GM12873 (cell line): Measurements from ENCODE around the gene SLC25A21.
A peak's percentile ranks its signal among the peaks of the same experiment; 100 is the strongest.

Experiments
- TF ChIP-seq, protein P1 (sequence below): IDR thresholded peaks from 2 replicates; pipeline ENCODE4 v1.5.1; 2012; ENCODE audit warnings: low read depth, mild to moderate bottlenecking, moderate library complexity, low read length, control low read depth; ENCODE audit not compliant: insufficient read depth; ENCODE audit errors: missing control alignments

The SLC25A21 gene

GRCh38 chr14:36653962-36654793, 518.2 kb downstream of the SLC25A21 start:
- TF ChIP-seq, protein P1, sequence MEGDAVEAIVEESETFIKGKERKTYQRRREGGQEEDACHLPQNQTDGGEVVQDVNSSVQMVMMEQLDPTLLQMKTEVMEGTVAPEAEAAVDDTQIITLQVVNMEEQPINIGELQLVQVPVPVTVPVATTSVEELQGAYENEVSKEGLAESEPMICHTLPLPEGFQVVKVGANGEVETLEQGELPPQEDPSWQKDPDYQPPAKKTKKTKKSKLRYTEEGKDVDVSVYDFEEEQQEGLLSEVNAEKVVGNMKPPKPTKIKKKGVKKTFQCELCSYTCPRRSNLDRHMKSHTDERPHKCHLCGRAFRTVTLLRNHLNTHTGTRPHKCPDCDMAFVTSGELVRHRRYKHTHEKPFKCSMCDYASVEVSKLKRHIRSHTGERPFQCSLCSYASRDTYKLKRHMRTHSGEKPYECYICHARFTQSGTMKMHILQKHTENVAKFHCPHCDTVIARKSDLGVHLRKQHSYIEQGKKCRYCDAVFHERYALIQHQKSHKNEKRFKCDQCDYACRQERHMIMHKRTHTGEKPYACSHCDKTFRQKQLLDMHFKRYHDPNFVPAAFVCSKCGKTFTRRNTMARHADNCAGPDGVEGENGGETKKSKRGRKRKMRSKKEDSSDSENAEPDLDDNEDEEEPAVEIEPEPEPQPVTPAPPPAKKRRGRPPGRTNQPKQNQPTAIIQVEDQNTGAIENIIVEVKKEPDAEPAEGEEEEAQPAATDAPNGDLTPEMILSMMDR: no peak

DNA sequence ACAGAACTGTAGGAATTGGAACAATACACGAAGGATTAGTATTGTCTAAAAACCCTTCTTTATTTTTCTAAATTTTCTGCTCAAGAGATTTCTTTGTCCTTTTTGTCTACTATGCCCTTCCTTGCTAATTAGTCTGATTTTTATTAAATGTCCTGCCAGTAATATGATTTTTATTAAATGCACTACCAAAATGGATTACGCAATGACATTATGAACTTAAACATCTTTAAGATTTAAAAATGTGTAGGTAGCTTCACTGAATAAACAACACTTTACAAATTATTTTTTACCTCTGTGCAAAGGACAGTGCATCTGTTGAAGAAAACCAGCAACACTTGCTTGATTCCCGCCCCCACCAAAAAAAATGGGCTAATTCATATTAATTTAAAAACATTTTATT, 519.0 kb downstream of the SLC25A21 start:
- TF ChIP-seq, protein P1: no peak

DNA sequence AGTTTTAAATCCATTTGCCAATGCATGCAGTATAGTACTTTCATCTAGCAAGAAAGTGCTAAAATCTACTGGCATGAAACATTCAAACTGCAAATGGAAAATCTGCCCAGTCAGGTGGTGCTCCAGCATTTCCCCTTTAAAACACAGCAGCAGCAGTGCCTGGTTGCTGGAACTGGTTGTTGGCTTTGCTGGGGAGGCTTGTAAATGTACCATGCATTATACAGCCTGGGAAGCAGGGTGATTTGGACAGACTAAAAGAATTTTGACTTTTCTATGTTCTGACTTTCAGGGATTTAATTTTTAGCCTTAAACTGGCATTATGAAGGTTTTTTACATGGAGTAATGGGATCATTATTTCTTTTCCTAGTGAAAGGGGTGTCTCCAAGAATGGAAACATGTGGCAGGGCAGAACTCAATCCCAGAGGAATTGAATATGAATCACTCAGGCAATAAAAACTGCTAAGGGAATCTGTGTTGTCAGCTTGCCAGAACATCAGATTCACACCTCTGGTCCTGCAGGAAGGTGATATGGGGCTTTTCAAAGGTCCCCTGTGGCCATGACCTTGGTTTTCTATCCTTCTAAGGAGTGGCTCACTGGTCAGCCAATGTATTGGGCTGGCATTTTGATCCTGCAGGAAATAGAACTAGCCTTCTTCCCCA, 519.7 kb downstream of the SLC25A21 start:
- TF ChIP-seq, protein P1: no peak

DNA sequence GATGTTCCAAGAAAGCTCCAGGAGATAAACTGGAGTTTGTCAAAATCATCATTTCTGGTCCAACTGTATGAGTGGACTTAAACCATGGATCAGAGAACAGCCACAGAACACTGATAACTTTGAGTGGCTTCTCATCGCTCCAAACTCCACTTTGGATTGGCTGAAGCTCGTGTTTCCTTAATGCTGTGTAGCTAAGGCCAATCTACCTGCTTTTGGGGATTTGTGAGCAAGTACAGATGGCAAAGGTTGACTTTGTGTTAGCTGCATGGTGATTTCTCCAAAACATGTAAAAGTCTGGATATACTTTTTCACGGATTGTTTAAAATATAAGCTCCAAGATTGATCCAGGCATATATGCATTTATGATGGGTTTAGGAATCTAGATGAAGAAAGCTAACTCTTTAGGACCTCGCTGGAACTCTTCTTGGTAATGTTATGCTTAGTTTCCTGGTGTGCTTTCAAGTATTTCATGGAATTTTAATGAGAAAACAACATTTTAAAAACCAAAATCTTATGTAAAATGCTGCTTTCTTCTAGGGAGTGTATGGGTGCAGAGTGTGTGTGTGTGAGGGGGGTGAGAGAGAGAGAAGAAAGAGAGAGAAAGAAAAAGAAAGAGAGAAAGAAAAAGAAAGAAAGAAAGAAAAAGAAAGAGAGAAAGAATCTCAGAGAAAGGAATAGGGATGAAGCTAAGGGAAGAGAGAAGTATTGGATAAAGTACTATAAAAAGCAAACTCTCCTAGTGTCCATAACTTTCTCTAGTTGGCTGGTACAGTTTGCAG, 522.3 kb downstream of the SLC25A21 start:
- TF ChIP-seq, protein P1: no peak

GRCh38 chr14:36647824-36648753, 524.3 kb downstream of the SLC25A21 start:
- TF ChIP-seq, protein P1: peak; percentile 9

GRCh38 chr14:36647417-36647823, 525.0 kb downstream of the SLC25A21 start:
- TF ChIP-seq, protein P1: no peak
